Esophagus muscularis mucosa (tissue), 3 donors: ENCODE measurements around the gene HOXC5.

ENCODE experiments used
- CTCF ChIP-seq, 3 experiments: fragments of 200-600 bp in 2 of 3; fragments of 450-650 bp in 1 of 3; sonication (generic) in 2 of 3; IDR thresholded peaks; one replicate each; pipeline ENCODE4 v1.5.1; 2017 to 2019; ENCODE audit warnings: antibody characterized with exemption in 3 of 3, mild to moderate bottlenecking in 2 of 3, moderate library complexity in 1 of 3
- POLR2A ChIP-seq: fragments of 450-650 bp; IDR thresholded peaks from one replicate; pipeline ENCODE4 v1.6.1; 2017; ENCODE audit warnings: antibody characterized with exemption, moderate library complexity, mild to moderate bottlenecking, low read depth

- TF ChIP-seq POLR2A = no peak
- no peak for TF ChIP-seq CTCF (IDR thresholded peaks at IDR 0.05)
Observed at GRCh38 chr12:54035568-54036264, 2.9 kb downstream of the HOXC5 start.
